ENCODE measurements around the gene IL15RA.
"Not testable (repeated sequence)": the region's sequence is repeated elsewhere in the genome, so short reads cannot be mapped to it uniquely, and the experiment has no call there.

DNA sequence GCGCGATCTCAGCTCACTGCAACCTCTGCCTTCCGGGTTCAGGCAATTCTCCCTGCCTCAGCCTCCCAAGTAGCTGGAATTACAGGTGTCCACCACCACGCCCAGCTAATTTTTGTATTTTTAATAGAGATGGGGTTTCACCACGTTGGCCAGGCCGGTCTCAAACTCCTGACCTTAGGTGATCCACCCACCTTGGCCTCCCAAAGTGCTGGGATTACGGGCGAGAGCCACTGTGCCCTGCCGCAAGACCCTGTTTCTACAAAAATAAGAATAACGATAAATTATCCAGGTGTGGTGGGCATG lies 16.4 kb downstream of the IL15RA start:
- TF ChIP-seq POLR2A (IDR thresholded peaks at IDR 0.05), result not testable (repeated sequence)
- TF ChIP-seq, protein P1, sequence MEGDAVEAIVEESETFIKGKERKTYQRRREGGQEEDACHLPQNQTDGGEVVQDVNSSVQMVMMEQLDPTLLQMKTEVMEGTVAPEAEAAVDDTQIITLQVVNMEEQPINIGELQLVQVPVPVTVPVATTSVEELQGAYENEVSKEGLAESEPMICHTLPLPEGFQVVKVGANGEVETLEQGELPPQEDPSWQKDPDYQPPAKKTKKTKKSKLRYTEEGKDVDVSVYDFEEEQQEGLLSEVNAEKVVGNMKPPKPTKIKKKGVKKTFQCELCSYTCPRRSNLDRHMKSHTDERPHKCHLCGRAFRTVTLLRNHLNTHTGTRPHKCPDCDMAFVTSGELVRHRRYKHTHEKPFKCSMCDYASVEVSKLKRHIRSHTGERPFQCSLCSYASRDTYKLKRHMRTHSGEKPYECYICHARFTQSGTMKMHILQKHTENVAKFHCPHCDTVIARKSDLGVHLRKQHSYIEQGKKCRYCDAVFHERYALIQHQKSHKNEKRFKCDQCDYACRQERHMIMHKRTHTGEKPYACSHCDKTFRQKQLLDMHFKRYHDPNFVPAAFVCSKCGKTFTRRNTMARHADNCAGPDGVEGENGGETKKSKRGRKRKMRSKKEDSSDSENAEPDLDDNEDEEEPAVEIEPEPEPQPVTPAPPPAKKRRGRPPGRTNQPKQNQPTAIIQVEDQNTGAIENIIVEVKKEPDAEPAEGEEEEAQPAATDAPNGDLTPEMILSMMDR (IDR thresholded peaks at IDR 0.05), result not testable (repeated sequence)
